ENCODE measurements around the gene GPC5. TPM values are rescaled to one million over a fixed set of nuclear protein-coding genes. Genes with fewer than 3 reads are reported as not detected.

GPC5 gene
- total RNA-seq, 4 donors from 2014 or later = not detected

GRCh38 chr13:91649456-91649855 is 251.0 kb downstream of the GPC5 start:
- Histone ChIP-seq H3K27ac (no peak overlapping the region), H3K4me3 (no peak overlapping the region), H3K36me3 (no peaks in the 10 kb centered on the region), H3K27me3 (no peaks in the 10 kb centered on the region), H3K9me3 (no peaks in the 10 kb centered on the region), H3K4me1 (no peaks in the 10 kb centered on the region)
- intact Hi-C loops (cut with DNase I; ENCODE audit: low total_unique reads) (no loop called here), in situ Hi-C loops (cut with MboI; ENCODE audit: low sequenced_read_pairs in 4 of 4) (no loop called here)
- TF ChIP-seq CTCF (IDR thresholded peaks at IDR 0.05 in 4 of 5, conservative IDR thresholded peaks at IDR 0.05 in 1 of 5) (no peak), POLR2A (IDR thresholded peaks at IDR 0.05) (no peak)
- ATAC-seq = no peak
- no peak for DNase-seq

- DNase-seq = no peak
- Histone ChIP-seq H3K27me3 (no peaks in the 10 kb centered on the region), H3K4me3 (no peak overlapping the region), H3K4me1 (no peaks in the 10 kb centered on the region), H3K9me3 (no peaks in the 10 kb centered on the region), H3K36me3 (no peaks in the 10 kb centered on the region), H3K27ac (no peak overlapping the region)
- in situ Hi-C loops (cut with MboI; ENCODE audit: low sequenced_read_pairs in 4 of 4) = loop anchor here in 1 of 4 donors (10.0 kb wide), 1 partner anchor 58 kb away; no protein-coding TSS in a partner anchor
- TF ChIP-seq POLR2A (IDR thresholded peaks at IDR 0.05) (no peak), CTCF (IDR thresholded peaks at IDR 0.05 in 4 of 5, conservative IDR thresholded peaks at IDR 0.05 in 1 of 5) (no peak)
- no peak for ATAC-seq
- intact Hi-C loops (cut with DNase I; ENCODE audit: low total_unique reads) = no loop called here
These were observed 254.2 kb downstream of the GPC5 start for GRCh38 chr13:91652404-91653301.

- intact Hi-C loops (cut with DNase I; ENCODE audit: low total_unique reads) = no loop called here
- Histone ChIP-seq H3K4me3 (no peak overlapping the region), H3K27ac (no peak overlapping the region), H3K4me1 (no peaks in the 10 kb centered on the region), H3K36me3 (no peaks in the 10 kb centered on the region), H3K27me3 (no peaks in the 10 kb centered on the region), H3K9me3 (no peaks in the 10 kb centered on the region)
- ATAC-seq (no peak), DNase-seq (no peak)
- TF ChIP-seq CTCF (IDR thresholded peaks at IDR 0.05 in 4 of 5, conservative IDR thresholded peaks at IDR 0.05 in 1 of 5) = no peak
- TF ChIP-seq POLR2A (IDR thresholded peaks at IDR 0.05) = no peak
- in situ Hi-C loops (cut with MboI; ENCODE audit: low sequenced_read_pairs in 4 of 4) = loop anchor here in 1 of 4 donors (10.0 kb wide), 1 partner anchor 61 kb away; no protein-coding TSS in a partner anchor
These were observed 257.3 kb downstream of the GPC5 start for GRCh38 chr13:91655731-91656130.

GRCh38 chr13:91657283-91657682 is 258.9 kb downstream of the GPC5 start:
- in situ Hi-C loops (cut with MboI; ENCODE audit: low sequenced_read_pairs in 4 of 4) = loop anchor here in 1 of 4 donors (10.0 kb wide), 1 partner anchor 62 kb away; no protein-coding TSS in a partner anchor
- DNase-seq = no peak
- no peak for ATAC-seq
- TF ChIP-seq POLR2A (IDR thresholded peaks at IDR 0.05) (no peak), CTCF (IDR thresholded peaks at IDR 0.05 in 4 of 5, conservative IDR thresholded peaks at IDR 0.05 in 1 of 5) (no peak)
- no peak overlapping the region for H3K4me3 ChIP-seq
- H3K27ac ChIP-seq = no peak overlapping the region
- no peaks in the 10 kb centered on the region for H3K9me3 ChIP-seq
- no peaks in the 10 kb centered on the region for H3K4me1 ChIP-seq
- no peaks in the 10 kb centered on the region for H3K27me3 ChIP-seq
- intact Hi-C loops (cut with DNase I; ENCODE audit: low total_unique reads) = no loop called here
- no peaks in the 10 kb centered on the region for H3K36me3 ChIP-seq

Measured in gastrocnemius medialis (tissue), 4 donors.